HG03354 (cell line): ENCODE data around the gene FBXW10.
"Not testable (repeated sequence)": the region's sequence is repeated elsewhere in the genome, so short reads cannot be mapped to it uniquely, and the experiment has no call there.

Source experiments
- ATAC-seq: cut with Tn5 transposase; IDR thresholded peaks from one replicate; pipeline ENCODE4 v1.9.1; 2021; ENCODE audit warnings: mild to moderate bottlenecking; ENCODE audit not compliant: unreplicated experiment, poor library complexity, severe bottlenecking

FBXW10 gene

DNA sequence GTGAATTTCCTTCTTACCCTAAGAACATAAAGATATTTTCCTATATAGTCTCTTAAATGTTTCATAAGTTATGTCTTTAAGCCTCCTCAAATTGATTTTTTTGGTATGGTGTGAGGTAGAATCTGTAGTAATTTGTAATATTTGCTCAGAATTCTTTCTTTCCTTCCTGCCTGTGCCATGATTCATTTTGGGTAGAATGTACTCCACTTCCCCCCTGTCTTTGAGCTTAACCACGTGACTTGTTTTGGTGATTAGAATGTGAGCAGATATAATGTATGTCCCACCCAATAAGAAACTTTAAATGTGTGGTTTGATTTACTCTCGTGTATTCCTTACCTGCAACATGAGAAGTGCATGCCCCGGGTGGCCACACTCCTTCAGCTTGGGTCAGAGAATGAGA lies 77.6 kb downstream of the FBXW10 start:
- ATAC-seq = not testable (repeated sequence)

DNA sequence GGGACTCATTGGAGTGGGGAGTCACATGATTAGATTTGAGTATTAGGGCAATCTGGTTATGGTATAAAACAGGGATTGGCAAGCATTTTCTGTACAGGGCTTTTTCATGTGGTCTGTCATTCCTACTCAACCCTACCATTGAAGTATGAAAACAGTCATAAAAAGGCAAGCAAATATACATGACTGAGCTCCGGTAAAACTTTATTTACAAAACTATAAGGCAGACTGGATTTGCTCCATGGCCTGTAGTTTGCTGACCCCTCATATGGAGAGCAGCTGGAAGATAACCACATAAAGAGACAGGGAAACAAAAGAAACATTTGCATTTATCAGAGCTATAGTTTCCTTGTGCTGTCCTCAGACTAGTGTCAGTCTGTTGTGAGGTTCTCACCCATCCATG lies 83.8 kb downstream of the FBXW10 start:
- not testable (repeated sequence) for ATAC-seq
